ENCODE data around the gene PLSCR4. TPM values are rescaled to one million over a fixed set of nuclear protein-coding genes. Genes with fewer than 3 reads are reported as not detected.

The PLSCR4 gene
- total and polyA plus RNA-seq, 2 donors (not counting 3 experiments of a cell fraction or from before 2014, with no cell fraction given) = 81.5 to 91.7 TPM

Other genes with a start within 250 kb of the PLSCR4 start
- 193 and 228 TPM in 2 replicates for gene PLOD2, start 89.9 kb downstream of the PLSCR4 start, total RNA-seq
- gene PLOD2, start 89.9 kb downstream of the PLSCR4 start, polyA plus RNA-seq = 22.6 and 36.1 TPM in 2 replicates
- not detected in 2 replicates for gene PLSCR2, start 218.5 kb upstream of the PLSCR4 start, total RNA-seq
- gene PLSCR2, start 218.5 kb upstream of the PLSCR4 start, polyA plus RNA-seq = not detected in 2 replicates